Fibroblast of peridontal ligament (primary cell): Measurements from ENCODE around the gene SPNS2.

Experiments used
- DNase-seq: peaks from one replicate; pipeline ENCODE4 v3.0.0-alpha.2; 2010; ENCODE audit errors: extremely low read depth

Gene SPNS2

GRCh38 chr17:4588391-4588790, 89.7 kb downstream of the SPNS2 start:
- DNase-seq: no peak
